OCI-LY1 (cell line): ENCODE data around the gene CASP9.

Source experiments
- H2AFZ ChIP-seq: fragments of 200-600 bp; sonication (generic), shearing (Covaris generic); 2 replicates; pipeline ENCODE4 v1.6.0; 2014; ENCODE audit warnings: antibody characterized with exemption, mild to moderate bottlenecking, low read length
- H3F3A ChIP-seq: fragments of 200-600 bp; sonication (generic), shearing (Covaris generic); 2 replicates; pipeline ENCODE4 v1.6.0; 2014; ENCODE audit warnings: mild to moderate bottlenecking, antibody characterized with exemption, low read length, moderate library complexity; ENCODE audit not compliant: insufficient read depth
- H3K27ac ChIP-seq: fragments of 200-600 bp; sonication (generic); 2 replicates; pipeline ENCODE4 v1.5.1; 2014; ENCODE audit warnings: low read length, mixed run types, mild to moderate bottlenecking, low read depth; ENCODE audit not compliant: poor library complexity, severe bottlenecking
- H3K27me3 ChIP-seq: fragments of 200-600 bp; sonication (generic); 2 replicates; pipeline ENCODE4 v1.6.0; 2014; ENCODE audit warnings: antibody characterized with exemption, mild to moderate bottlenecking, low read length, moderate library complexity; ENCODE audit not compliant: insufficient read depth
- H3K36me3 ChIP-seq: fragments of 200-600 bp; sonication (generic); 2 replicates; pipeline ENCODE4 v1.6.1; 2014; ENCODE audit warnings: mild to moderate bottlenecking, antibody characterized with exemption, low read length, moderate library complexity, mixed read lengths; ENCODE audit not compliant: insufficient read depth
- H3K4me1 ChIP-seq: fragments of 200-600 bp; sonication (generic); 2 replicates; pipeline ENCODE4 v1.5.1; 2014; ENCODE audit warnings: mild to moderate bottlenecking, low read length, moderate library complexity; ENCODE audit not compliant: insufficient read depth, severe bottlenecking
- H3K4me2 ChIP-seq: fragments of 200-600 bp; sonication (generic), shearing (Covaris generic); 2 replicates; pipeline ENCODE4 v1.6.1; 2014; ENCODE audit warnings: low read length
- H3K4me3 ChIP-seq: fragments of 200-600 bp; sonication (generic); 2 replicates; pipeline ENCODE4 v1.5.1; 2014; ENCODE audit warnings: low read length, low read depth, mild to moderate bottlenecking, mixed read lengths; ENCODE audit not compliant: poor library complexity, severe bottlenecking
- H3K79me2 ChIP-seq: fragments of 200-600 bp; shearing (Covaris generic); 2 replicates; pipeline ENCODE4 v1.6.1; 2016; ENCODE audit warnings: mixed run types, low read length, mixed read lengths; ENCODE audit not compliant: insufficient read depth
- H3K9ac ChIP-seq: fragments of 200-600 bp; sonication (generic), shearing (Covaris generic); 2 replicates; pipeline ENCODE4 v1.6.1; 2014; ENCODE audit warnings: mild to moderate bottlenecking, low read length, mixed read lengths
- H3K9me2 ChIP-seq: fragments of 200-600 bp; sonication (generic), shearing (Covaris generic); 2 replicates; pipeline ENCODE4 v1.6.1; 2014; ENCODE audit warnings: low read depth, mild to moderate bottlenecking, low read length, mixed read lengths
- H3K9me3 ChIP-seq: fragments of 200-600 bp; shearing (Covaris generic); 2 replicates; pipeline ENCODE4 v1.6.1; 2014; ENCODE audit warnings: low read length, mixed read lengths
- H4K20me1 ChIP-seq: fragments of 200-600 bp; sonication (generic), shearing (Covaris generic); 2 replicates; pipeline ENCODE4 v1.6.0; 2016; ENCODE audit warnings: mild to moderate bottlenecking, low read length; ENCODE audit not compliant: insufficient read depth
- CTCF ChIP-seq: fragments of 200-600 bp; sonication (generic), shearing (Covaris generic); IDR thresholded peaks from 2 replicates; pipeline ENCODE4 v1.5.1; 2017; ENCODE audit warnings: mild to moderate bottlenecking, antibody characterized with exemption, low read length, moderate library complexity, mixed read lengths
- EZH2 ChIP-seq: fragments of 200-600 bp; sonication (generic), shearing (Covaris generic); IDR thresholded peaks from 2 replicates; pipeline ENCODE4 v1.8.0; 2017; ENCODE audit warnings: borderline replicate concordance, mixed run types, mild to moderate bottlenecking, antibody characterized with exemption, low read length, moderate library complexity, mixed read lengths

CASP9 gene

GRCh38 chr1:15540186-15540585, 16.2 kb upstream of the CASP9 start:
- Histone ChIP-seq H3K4me3 (no peak overlapping the region), H3K4me1 (peaks cover 4% of the 10 kb centered on the region), H4K20me1 (no peaks in the 10 kb centered on the region), H3K4me2 (no peak overlapping the region), H3K79me2 (no peaks in the 10 kb centered on the region), H3K9me3 (no peaks in the 10 kb centered on the region), H2AFZ (no peak overlapping the region), H3K36me3 (peaks cover 57% of the 10 kb centered on the region), H3F3A (no peaks in the 10 kb centered on the region), H3K9me2 (no peaks in the 10 kb centered on the region), H3K9ac (no peak overlapping the region), H3K27me3 (no peaks in the 10 kb centered on the region), H3K27ac (no peak overlapping the region)
- TF ChIP-seq EZH2 (no peak), CTCF (no peak)

GRCh38 chr1:15538771-15539170, 14.8 kb upstream of the CASP9 start:
- H3K9ac ChIP-seq, result no peak overlapping the region
- H4K20me1 ChIP-seq, result no peaks in the 10 kb centered on the region

GRCh38 chr1:15531682-15532081, 7.7 kb upstream of the CASP9 start:
- Histone ChIP-seq H3K27me3 (no peaks in the 10 kb centered on the region), H3K9me3 (no peaks in the 10 kb centered on the region), H3K4me3 (no peak overlapping the region), H3K4me2 (no peak overlapping the region), H3K36me3 (peaks cover 11% of the 10 kb centered on the region), H4K20me1 (no peaks in the 10 kb centered on the region), H3F3A (no peaks in the 10 kb centered on the region), H3K9ac (no peak overlapping the region), H3K79me2 (peaks cover 5% of the 10 kb centered on the region; the same call in 1 of the 2 replicates), H3K4me1 (peaks cover 12% of the 10 kb centered on the region), H3K27ac (no peak overlapping the region), H2AFZ (no peak overlapping the region), H3K9me2 (no peaks in the 10 kb centered on the region)
- TF ChIP-seq EZH2 (no peak), CTCF (no peak)

More at GRCh38 chr1:15538771-15539170, 14.8 kb upstream of the CASP9 start:
- no peaks in the 10 kb centered on the region for H3F3A ChIP-seq
- no peak overlapping the region for H3K4me3 ChIP-seq
- no peaks in the 10 kb centered on the region for H3K79me2 ChIP-seq
- H3K27ac ChIP-seq, result no peak overlapping the region
- H3K27me3 ChIP-seq, result no peaks in the 10 kb centered on the region
- peaks cover 4% of the 10 kb centered on the region for H3K4me1 ChIP-seq
- peaks cover 50% of the 10 kb centered on the region for H3K36me3 ChIP-seq
- no peaks in the 10 kb centered on the region for H3K9me2 ChIP-seq
- H3K4me2 ChIP-seq, result no peak overlapping the region
- no peaks in the 10 kb centered on the region for H3K9me3 ChIP-seq
- TF ChIP-seq CTCF (no peak), EZH2 (no peak)
- H2AFZ ChIP-seq, result no peak overlapping the region
